ENCODE results near the gene LGALS1. TPM values are rescaled to one million over a fixed set of nuclear protein-coding genes. Genes with fewer than 3 reads are reported as not detected.

Gene LGALS1
- total RNA-seq, 1 donor from 2014 or later: 50.7 TPM

DNA sequence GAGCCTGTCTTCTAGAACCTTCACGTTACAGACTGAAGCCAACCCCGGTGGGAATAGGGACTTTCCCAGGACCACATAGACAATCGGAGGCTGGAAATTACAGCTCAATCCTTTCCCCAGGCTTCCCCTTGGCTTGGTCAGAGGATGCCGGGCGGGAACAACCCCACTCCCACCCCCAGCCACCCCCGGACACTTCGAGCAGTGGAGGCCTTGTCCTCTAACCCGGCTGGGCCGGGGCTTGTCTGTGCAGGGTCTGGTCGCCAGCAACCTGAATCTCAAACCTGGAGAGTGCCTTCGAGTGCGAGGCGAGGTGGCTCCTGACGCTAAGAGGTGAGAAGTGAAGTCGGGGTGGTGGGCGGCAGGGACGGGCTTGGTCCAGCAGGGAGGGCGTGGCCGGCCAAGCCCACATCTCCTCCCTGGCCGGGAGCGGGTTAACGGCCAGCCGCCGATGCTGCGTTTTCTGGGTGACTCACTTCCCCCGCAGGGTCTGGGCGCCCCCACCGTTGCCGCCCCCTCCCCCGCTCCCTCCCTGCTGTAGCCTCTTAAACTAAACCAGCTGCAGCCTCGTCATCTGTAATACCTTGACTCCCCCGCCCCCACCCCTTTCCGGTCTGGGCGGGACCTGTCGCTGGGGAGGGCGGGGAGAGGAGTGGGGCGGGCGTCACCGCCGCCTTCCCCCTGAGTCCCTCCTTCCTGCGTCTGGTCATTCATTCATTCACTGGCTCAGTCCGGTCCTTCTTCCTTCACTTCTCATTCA, 1.5 kb downstream of the LGALS1 start:
- DNase-seq: peak; percentile 75
- peak overlapping the region; percentile 82 for H3K4me3 Mint-ChIP-seq (ENCODE audit: unreplicated experiment)
- no peaks in the 10 kb centered on the region for H3K36me3 Mint-ChIP-seq (ENCODE audit: unreplicated experiment)
- peaks cover 2% of the 10 kb centered on the region for H3K4me1 Mint-ChIP-seq (ENCODE audit: low read depth, unreplicated experiment)
- H3K27ac Mint-ChIP-seq (ENCODE audit: unreplicated experiment): peak overlapping the region; percentile 56
- H3K9me3 Mint-ChIP-seq (ENCODE audit: unreplicated experiment): peaks cover 4% of the 10 kb centered on the region
- H3K27me3 Mint-ChIP-seq (ENCODE audit: unreplicated experiment): peaks cover 7% of the 10 kb centered on the region
- TF ChIP-seq, protein P1, sequence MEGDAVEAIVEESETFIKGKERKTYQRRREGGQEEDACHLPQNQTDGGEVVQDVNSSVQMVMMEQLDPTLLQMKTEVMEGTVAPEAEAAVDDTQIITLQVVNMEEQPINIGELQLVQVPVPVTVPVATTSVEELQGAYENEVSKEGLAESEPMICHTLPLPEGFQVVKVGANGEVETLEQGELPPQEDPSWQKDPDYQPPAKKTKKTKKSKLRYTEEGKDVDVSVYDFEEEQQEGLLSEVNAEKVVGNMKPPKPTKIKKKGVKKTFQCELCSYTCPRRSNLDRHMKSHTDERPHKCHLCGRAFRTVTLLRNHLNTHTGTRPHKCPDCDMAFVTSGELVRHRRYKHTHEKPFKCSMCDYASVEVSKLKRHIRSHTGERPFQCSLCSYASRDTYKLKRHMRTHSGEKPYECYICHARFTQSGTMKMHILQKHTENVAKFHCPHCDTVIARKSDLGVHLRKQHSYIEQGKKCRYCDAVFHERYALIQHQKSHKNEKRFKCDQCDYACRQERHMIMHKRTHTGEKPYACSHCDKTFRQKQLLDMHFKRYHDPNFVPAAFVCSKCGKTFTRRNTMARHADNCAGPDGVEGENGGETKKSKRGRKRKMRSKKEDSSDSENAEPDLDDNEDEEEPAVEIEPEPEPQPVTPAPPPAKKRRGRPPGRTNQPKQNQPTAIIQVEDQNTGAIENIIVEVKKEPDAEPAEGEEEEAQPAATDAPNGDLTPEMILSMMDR (IDR thresholded peaks at IDR 0.05; ENCODE audit: partially characterized antibody, unreplicated experiment): no peak

GRCh38 chr22:37677493-37677974, 2.1 kb downstream of the LGALS1 start:
- Mint-ChIP-seq H3K4me3 (ENCODE audit: unreplicated experiment) (peak overlapping the region; percentile 80), H3K4me1 (ENCODE audit: low read depth, unreplicated experiment) (peaks cover 2% of the 10 kb centered on the region), H3K9me3 (ENCODE audit: unreplicated experiment) (peaks cover 4% of the 10 kb centered on the region), H3K27me3 (ENCODE audit: unreplicated experiment) (peaks cover 7% of the 10 kb centered on the region), H3K36me3 (ENCODE audit: unreplicated experiment) (no peaks in the 10 kb centered on the region), H3K27ac (ENCODE audit: unreplicated experiment) (no peak overlapping the region)
- no peak for DNase-seq
- TF ChIP-seq, protein P1 (IDR thresholded peaks at IDR 0.05; ENCODE audit: partially characterized antibody, unreplicated experiment): no peak

DNA sequence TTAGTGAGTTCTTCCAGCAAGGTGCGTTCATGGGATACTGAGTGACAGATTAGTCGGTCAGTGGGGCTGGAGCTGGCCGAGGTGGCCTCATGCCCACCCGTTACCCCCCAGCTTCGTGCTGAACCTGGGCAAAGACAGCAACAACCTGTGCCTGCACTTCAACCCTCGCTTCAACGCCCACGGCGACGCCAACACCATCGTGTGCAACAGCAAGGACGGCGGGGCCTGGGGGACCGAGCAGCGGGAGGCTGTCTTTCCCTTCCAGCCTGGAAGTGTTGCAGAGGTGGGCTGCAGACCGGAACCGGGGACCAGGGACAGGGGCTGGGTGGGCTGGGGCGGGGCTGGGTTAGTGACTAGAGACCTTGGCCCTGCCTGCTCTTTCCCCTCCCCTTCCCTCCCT, 2.9 kb downstream of the LGALS1 start:
- H3K27ac Mint-ChIP-seq (ENCODE audit: unreplicated experiment): no peak overlapping the region

GRCh38 chr22:37679670-37680069, 4.2 kb downstream of the LGALS1 start:
- Mint-ChIP-seq H3K27ac (ENCODE audit: unreplicated experiment) (no peak overlapping the region), H3K4me1 (ENCODE audit: low read depth, unreplicated experiment) (peaks cover 2% of the 10 kb centered on the region), H3K36me3 (ENCODE audit: unreplicated experiment) (no peaks in the 10 kb centered on the region), H3K4me3 (ENCODE audit: unreplicated experiment) (no peak overlapping the region), H3K27me3 (ENCODE audit: unreplicated experiment) (peaks cover 7% of the 10 kb centered on the region), H3K9me3 (ENCODE audit: unreplicated experiment) (peaks cover 4% of the 10 kb centered on the region)
- no peak for DNase-seq
- TF ChIP-seq, protein P1 (IDR thresholded peaks at IDR 0.05; ENCODE audit: partially characterized antibody, unreplicated experiment): no peak

More for the DNA sequence above, 2.9 kb downstream of the LGALS1 start:
- H3K4me3 Mint-ChIP-seq (ENCODE audit: unreplicated experiment): no peak overlapping the region
- H3K4me1 Mint-ChIP-seq (ENCODE audit: low read depth, unreplicated experiment): peaks cover 2% of the 10 kb centered on the region
- peaks cover 4% of the 10 kb centered on the region for H3K9me3 Mint-ChIP-seq (ENCODE audit: unreplicated experiment)
- H3K27me3 Mint-ChIP-seq (ENCODE audit: unreplicated experiment): peaks cover 7% of the 10 kb centered on the region
- H3K36me3 Mint-ChIP-seq (ENCODE audit: unreplicated experiment): no peaks in the 10 kb centered on the region
- DNase-seq: no peak
- TF ChIP-seq, protein P1 (IDR thresholded peaks at IDR 0.05; ENCODE audit: partially characterized antibody, unreplicated experiment): no peak

GRCh38 chr22:37680191-37680851, 4.9 kb downstream of the LGALS1 start:
- H3K4me1 Mint-ChIP-seq (ENCODE audit: low read depth, unreplicated experiment): peaks cover 2% of the 10 kb centered on the region
- H3K9me3 Mint-ChIP-seq (ENCODE audit: unreplicated experiment): peaks cover 4% of the 10 kb centered on the region
- no peak overlapping the region for H3K27ac Mint-ChIP-seq (ENCODE audit: unreplicated experiment)
- TF ChIP-seq, protein P1 (IDR thresholded peaks at IDR 0.05; ENCODE audit: partially characterized antibody, unreplicated experiment): no peak
- DNase-seq: no peak
- no peak overlapping the region for H3K4me3 Mint-ChIP-seq (ENCODE audit: unreplicated experiment)
- no peaks in the 10 kb centered on the region for H3K36me3 Mint-ChIP-seq (ENCODE audit: unreplicated experiment)
- H3K27me3 Mint-ChIP-seq (ENCODE audit: unreplicated experiment): peaks cover 7% of the 10 kb centered on the region
